GM12864 (cell line): ENCODE data around the gene PFAS.

Experiments used
- DNase-seq: peaks from one replicate; pipeline ENCODE4 v3.0.0-alpha.2; 2011; ENCODE audit warnings: low read depth
- H3K4me3 ChIP-seq: 2 replicates; pipeline ENCODE4 v1.5.1; 2011; ENCODE audit warnings: mild to moderate bottlenecking, low read depth, low read length, control low read depth
- TF ChIP-seq, protein P1 (sequence below): IDR thresholded peaks from 2 replicates; pipeline ENCODE4 v1.5.1; 2011; ENCODE audit warnings: low read depth, mild to moderate bottlenecking, moderate library complexity, low read length, control low read depth, inconsistent platforms; ENCODE audit errors: missing control alignments

PFAS gene

DNA sequence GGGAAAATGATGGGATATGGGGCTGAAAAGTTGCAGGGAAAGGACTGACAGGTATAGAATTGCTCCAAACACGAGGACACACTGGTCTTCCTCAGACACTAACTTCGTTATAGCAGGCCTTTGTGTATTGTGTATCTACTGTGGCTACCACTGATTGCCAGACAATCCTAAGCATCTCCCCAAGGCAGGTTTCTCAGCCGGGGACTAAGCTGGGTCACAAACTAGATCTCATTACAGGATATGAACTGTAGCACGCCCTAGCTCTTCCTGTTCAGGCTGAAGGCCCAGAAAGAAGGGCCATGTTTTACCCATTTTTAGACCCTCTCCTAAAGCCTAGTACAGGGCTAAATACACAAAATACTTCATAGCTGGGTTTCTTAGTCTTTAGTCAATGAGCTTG, 34.3 kb downstream of the PFAS start:
- TF ChIP-seq, protein P1, sequence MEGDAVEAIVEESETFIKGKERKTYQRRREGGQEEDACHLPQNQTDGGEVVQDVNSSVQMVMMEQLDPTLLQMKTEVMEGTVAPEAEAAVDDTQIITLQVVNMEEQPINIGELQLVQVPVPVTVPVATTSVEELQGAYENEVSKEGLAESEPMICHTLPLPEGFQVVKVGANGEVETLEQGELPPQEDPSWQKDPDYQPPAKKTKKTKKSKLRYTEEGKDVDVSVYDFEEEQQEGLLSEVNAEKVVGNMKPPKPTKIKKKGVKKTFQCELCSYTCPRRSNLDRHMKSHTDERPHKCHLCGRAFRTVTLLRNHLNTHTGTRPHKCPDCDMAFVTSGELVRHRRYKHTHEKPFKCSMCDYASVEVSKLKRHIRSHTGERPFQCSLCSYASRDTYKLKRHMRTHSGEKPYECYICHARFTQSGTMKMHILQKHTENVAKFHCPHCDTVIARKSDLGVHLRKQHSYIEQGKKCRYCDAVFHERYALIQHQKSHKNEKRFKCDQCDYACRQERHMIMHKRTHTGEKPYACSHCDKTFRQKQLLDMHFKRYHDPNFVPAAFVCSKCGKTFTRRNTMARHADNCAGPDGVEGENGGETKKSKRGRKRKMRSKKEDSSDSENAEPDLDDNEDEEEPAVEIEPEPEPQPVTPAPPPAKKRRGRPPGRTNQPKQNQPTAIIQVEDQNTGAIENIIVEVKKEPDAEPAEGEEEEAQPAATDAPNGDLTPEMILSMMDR: no peak
- no peak for DNase-seq
- H3K4me3 ChIP-seq: no peak overlapping the region

DNA sequence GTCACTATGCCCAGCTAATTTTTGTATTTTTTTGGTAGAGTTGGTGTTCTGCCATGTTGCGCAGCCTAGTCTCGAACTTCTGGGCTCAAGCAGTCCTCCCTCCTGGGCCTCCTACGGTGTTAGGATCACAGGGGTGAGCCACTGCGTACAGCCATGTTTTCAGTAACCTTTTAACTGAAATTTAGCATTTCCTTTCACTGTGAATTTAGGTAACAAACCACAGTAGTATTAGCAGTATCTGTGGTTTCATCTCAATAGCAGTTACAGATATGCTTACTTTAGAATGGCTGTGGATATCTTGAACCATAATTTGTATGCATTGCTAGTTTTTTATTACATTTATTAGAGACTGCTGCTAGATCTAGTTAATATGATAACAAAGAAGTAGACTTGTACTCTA, 35.0 kb downstream of the PFAS start:
- TF ChIP-seq, protein P1: no peak
- no peak for DNase-seq

DNA sequence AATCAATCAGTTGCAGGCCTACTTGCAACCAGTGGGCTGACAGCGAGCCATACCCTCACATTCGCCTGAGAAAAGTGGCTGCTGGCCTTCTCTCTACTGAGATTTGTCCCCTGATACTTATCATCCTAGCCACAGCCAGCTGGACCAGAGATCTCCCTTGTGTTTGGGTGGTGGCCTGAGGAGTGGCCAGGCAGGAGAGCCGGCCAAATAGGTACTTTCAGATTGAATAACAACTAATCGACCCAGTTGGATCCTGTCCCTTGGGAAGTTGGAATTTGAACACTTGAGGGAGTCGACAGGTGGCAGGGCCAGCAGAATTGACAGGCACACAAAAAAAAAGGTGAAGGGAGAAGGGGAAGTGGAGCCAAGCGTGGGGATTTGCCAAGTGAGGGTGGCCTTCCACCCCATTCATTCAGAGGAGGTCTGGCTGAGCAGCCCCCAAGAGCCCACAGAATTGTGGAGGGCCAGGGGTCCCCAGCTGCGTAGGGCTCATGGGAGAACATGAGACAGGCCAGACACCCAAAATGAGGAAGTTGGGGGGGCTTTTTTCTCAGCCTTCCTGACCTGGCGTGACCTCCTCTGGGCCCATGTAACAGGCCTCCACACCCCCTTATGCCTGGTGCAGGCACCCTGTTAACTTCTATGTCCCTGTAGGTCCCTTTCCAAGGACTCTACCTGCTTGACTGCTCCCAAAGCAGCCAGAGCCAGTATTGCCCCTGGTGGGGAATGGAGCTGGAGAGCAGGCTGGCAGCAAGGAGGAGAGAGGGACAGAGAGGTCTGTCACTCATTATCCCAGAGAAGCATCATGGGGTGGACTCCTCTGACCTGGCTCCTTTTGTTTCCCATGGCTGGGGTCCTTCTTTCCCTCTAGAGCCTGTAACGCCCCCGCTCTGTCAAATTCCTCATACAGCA, 36.4 kb downstream of the PFAS start:
- no peak overlapping the region for H3K4me3 ChIP-seq
- TF ChIP-seq, protein P1: no peak
- DNase-seq: no peak

More for the DNA sequence above, 35.0 kb downstream of the PFAS start:
- no peak overlapping the region for H3K4me3 ChIP-seq

DNA sequence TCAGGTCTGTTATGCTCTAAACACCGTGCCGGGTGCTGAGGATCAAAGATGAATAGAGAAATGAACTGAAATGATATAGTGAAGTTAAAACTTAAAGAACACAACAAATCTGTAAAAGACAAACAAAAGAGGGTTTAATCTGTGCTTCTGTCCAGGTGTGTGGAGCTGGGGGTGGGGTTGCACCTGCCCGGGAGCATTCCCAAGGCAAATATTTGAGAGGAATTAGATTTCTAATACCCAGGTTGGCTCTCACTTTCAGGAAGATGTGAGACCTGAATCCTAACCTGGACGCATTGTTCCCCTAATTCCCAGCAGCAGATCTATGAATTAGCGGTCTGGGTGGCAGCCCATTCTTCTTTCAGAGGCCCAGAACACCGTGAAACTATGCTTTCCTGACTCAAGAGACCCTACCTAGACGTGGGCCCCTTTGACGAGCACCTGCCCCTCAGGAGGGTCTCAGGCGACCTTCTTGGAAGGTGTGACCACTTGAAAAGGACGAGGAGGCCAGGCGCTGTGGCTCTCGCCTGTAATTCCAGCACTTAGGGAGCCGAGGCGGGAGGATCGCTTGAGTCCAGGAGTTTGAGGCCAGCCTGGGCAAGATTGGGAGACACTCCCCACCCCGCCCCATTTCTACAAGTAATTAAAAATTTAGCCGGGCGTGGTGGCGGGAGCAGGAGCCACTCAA, 38.7 kb downstream of the PFAS start:
- no peak for DNase-seq
- TF ChIP-seq, protein P1: no peak
- H3K4me3 ChIP-seq: peak overlapping the region; percentile 82

DNA sequence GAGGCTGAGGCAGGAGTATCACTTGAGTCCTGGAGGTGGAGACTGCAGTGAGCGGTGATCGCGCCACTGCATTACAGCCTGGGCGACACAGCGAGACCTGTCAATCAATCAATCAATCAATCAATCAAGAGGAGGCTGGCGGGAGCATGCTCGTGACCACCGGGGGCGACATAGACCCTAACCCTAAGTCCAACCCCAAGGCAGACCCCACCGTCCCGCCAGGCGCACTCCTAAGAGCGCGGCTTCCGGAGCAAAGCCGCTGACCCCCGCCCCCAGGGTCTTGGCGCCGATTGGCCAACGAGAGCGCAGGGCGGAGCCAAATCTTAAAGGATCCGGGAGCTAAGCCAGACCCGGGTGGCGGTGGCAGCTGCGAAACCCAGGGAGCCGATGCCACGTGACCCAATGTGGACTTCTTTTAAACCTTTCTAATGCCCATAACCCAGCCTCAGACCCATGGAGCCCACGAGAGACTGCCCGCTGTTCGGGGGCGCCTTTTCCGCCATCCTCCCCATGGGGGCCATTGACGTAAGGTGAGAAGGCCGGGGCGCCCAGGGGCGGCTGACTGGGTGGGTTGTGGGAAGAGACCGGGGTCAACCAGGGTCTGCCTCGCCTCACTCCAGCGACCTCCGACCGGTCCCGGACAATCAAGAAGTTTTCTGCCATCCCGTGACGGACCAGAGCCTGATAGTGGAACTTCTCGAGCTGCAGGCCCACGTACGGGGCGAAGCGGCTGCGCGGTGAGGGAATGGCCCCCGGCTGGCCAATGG, 39.4 kb downstream of the PFAS start, which contains the start of gene RANGRF:
Gene RANGRF (plus strand): TSS at position 335 of the 767 bp plus-strand sequence. CDS start 119 bp downstream, at position 454.
- TF ChIP-seq, protein P1: no peak
- H3K4me3 ChIP-seq: peak within 1 kb of the TSS; percentile 82
- no peak for DNase-seq

DNA sequence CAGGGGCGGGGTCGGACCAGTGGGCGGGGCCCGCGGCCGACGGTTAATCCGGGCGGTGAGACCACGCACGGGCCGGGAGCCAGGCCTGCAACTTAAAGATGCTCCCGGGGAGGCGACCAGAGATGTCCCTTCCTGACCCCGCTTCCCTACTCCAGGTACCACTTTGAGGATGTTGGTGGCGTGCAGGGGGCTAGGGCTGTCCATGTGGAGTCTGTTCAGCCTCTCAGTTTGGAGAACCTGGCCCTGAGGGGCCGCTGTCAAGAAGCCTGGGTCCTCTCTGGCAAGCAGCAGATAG, 40.0 kb downstream of the PFAS start:
- TF ChIP-seq, protein P1: no peak

More for the DNA sequence above, 40.0 kb downstream of the PFAS start:
- DNase-seq: no peak
- peak overlapping the region; percentile 82 for H3K4me3 ChIP-seq
